H9 (cell line): ENCODE data around the gene RAB33A. TPM values are rescaled to one million over a fixed set of nuclear protein-coding genes. Genes with fewer than 3 reads are reported as not detected.

Source experiments
- DNase-seq: peaks from one replicate; pipeline ENCODE4 v3.0.0-alpha.2; 2017
- H2AFZ ChIP-seq: one replicate; pipeline ENCODE4 v1.6.1; 2013; ENCODE audit warnings: mild to moderate bottlenecking, low read length, control low read depth, moderate library complexity
- H2AK5ac ChIP-seq: 2 replicates; pipeline ENCODE4 v1.6.1; 2013; ENCODE audit warnings: low read length, control low read depth, mixed read lengths; ENCODE audit not compliant: insufficient read length
- H2BK120ac ChIP-seq: one replicate; pipeline ENCODE4 v1.6.1; 2013; ENCODE audit warnings: low read depth, mild to moderate bottlenecking, low read length, control low read depth, inconsistent platforms; ENCODE audit not compliant: poor library complexity, severe bottlenecking
- H2BK12ac ChIP-seq: 2 replicates; pipeline ENCODE4 v1.6.1; 2013; ENCODE audit warnings: low read length, control low read depth, mixed read lengths, low read depth; ENCODE audit not compliant: insufficient read length
- H2BK15ac ChIP-seq: 2 replicates; pipeline ENCODE4 v1.6.1; 2013; ENCODE audit warnings: low read depth, low read length, control low read depth
- H2BK20ac ChIP-seq: one replicate; pipeline ENCODE4 v1.6.1; 2013; ENCODE audit warnings: low read depth, mild to moderate bottlenecking, low read length, control low read depth, inconsistent platforms; ENCODE audit not compliant: poor library complexity, severe bottlenecking
- H2BK5ac ChIP-seq: 2 replicates; pipeline ENCODE4 v1.6.1; 2013; ENCODE audit warnings: low read length, control low read depth, mixed read lengths; ENCODE audit not compliant: insufficient read length
- H3K14ac ChIP-seq: 2 replicates; pipeline ENCODE4 v1.6.1; 2013; ENCODE audit warnings: low read length, control low read depth; ENCODE audit not compliant: insufficient read depth
- H3K18ac ChIP-seq: 2 replicates; pipeline ENCODE4 v1.6.1; 2013; ENCODE audit warnings: low read depth, mild to moderate bottlenecking, mixed read lengths, low read length, control low read depth; ENCODE audit not compliant: insufficient read length
- H3K23ac ChIP-seq: 2 replicates; pipeline ENCODE4 v1.6.1; 2013; ENCODE audit warnings: low read length, control low read depth, mixed read lengths, low read depth; ENCODE audit not compliant: insufficient read length
- H3K23me2 ChIP-seq: 2 replicates; pipeline ENCODE4 v1.6.1; 2013; ENCODE audit warnings: low read depth, mild to moderate bottlenecking, mixed read lengths, low read length, control low read depth; ENCODE audit not compliant: insufficient read length, poor library complexity, severe bottlenecking
- H3K27ac ChIP-seq: 2 replicates; pipeline ENCODE4 v1.5.1; 2013; ENCODE audit warnings: low read length, control low read depth, mixed read lengths, low read depth; ENCODE audit not compliant: insufficient read length
- H3K27me3 ChIP-seq: 2 replicates; pipeline ENCODE4 v1.6.1; 2013; ENCODE audit warnings: low read length, control low read depth, inconsistent platforms; ENCODE audit not compliant: insufficient read depth
- H3K4ac ChIP-seq: 2 replicates; pipeline ENCODE4 v1.6.1; 2013; ENCODE audit warnings: low read depth, mild to moderate bottlenecking, control low read depth, inconsistent platforms, low read length, moderate library complexity
- H3K4me1 ChIP-seq: 2 replicates; pipeline ENCODE4 v1.6.1; 2013; ENCODE audit warnings: low read length, control low read depth, inconsistent platforms; ENCODE audit not compliant: insufficient read depth
- H3K4me2 ChIP-seq: 2 replicates; pipeline ENCODE4 v1.6.1; 2013; ENCODE audit warnings: low read length, control low read depth, mixed read lengths; ENCODE audit not compliant: insufficient read length, insufficient read depth
- H3K56ac ChIP-seq: 2 replicates; pipeline ENCODE4 v1.6.1; 2013; ENCODE audit warnings: low read depth, mild to moderate bottlenecking, mixed read lengths, low read length, control low read depth; ENCODE audit not compliant: insufficient read length
- H3K79me1 ChIP-seq: 2 replicates; pipeline ENCODE4 v1.6.1; 2013; ENCODE audit warnings: low read depth, mild to moderate bottlenecking, moderate library complexity, low read length, control low read depth, inconsistent platforms; ENCODE audit not compliant: insufficient read depth, poor library complexity, severe bottlenecking
- H3K79me2 ChIP-seq: 2 replicates; pipeline ENCODE4 v1.6.1; 2013; ENCODE audit warnings: low read length, control low read depth, inconsistent platforms; ENCODE audit not compliant: insufficient read depth
- H3K9ac ChIP-seq: 2 replicates; pipeline ENCODE4 v1.6.1; 2013; ENCODE audit warnings: low read length, control low read depth, mixed read lengths; ENCODE audit not compliant: insufficient read length; ENCODE audit errors: extremely low read depth
- H3K9me3 ChIP-seq: one replicate; pipeline ENCODE4 v1.6.1; 2013; ENCODE audit warnings: low read depth, low read length, inconsistent platforms; ENCODE audit not compliant: control insufficient read depth
- H3T11ph ChIP-seq: one replicate; pipeline ENCODE4 v1.6.1; 2013; ENCODE audit warnings: mild to moderate bottlenecking, low read length, control low read depth, inconsistent platforms
- H4K20me1 ChIP-seq: one replicate; pipeline ENCODE4 v1.6.1; 2013; ENCODE audit not compliant: control insufficient read depth, insufficient read length, insufficient read depth
- H4K5ac ChIP-seq: 2 replicates; pipeline ENCODE4 v1.6.1; 2013; ENCODE audit warnings: low read depth, mild to moderate bottlenecking, mixed read lengths, low read length, control low read depth; ENCODE audit not compliant: insufficient read length
- H4K8ac ChIP-seq: replicated peaks from 2 replicates; pipeline ENCODE4 v1.6.1; 2013; ENCODE audit warnings: low read length, control low read depth, mixed read lengths, low read depth; ENCODE audit not compliant: insufficient read length
- H4K91ac ChIP-seq: 2 replicates; pipeline ENCODE4 v1.6.1; 2013; ENCODE audit warnings: low read depth, mild to moderate bottlenecking, moderate library complexity, mixed read lengths, low read length, control low read depth; ENCODE audit not compliant: insufficient read length
- H3K27ac Mint-ChIP-seq, 3 experiments: 2 replicates in 2 of 3; 3 replicates in 1 of 3; pipeline ENCODE4 v1.8.0; 2020 to 2021; ENCODE audit warnings: mixed read lengths in 3 of 3, mild to moderate bottlenecking in 1 of 3, moderate library complexity in 1 of 3
- H3K27me3 Mint-ChIP-seq: 2 replicates; pipeline ENCODE4 v1.8.0; 2021; ENCODE audit warnings: low read depth, mild to moderate bottlenecking, moderate library complexity, mixed read lengths
- H3K36me3 Mint-ChIP-seq, 3 experiments: 2 replicates in 2 of 3; 3 replicates in 1 of 3; pipeline ENCODE4 v1.8.0; 2020 to 2021; ENCODE audit warnings: low read depth in 3 of 3, mixed read lengths in 3 of 3; ENCODE audit not compliant: insufficient read depth in 1 of 3
- H3K4me1 Mint-ChIP-seq, 2 experiments: 2 replicates each; pipeline ENCODE4 v1.8.0; 2020; ENCODE audit warnings: mixed read lengths in 2 of 2
- H3K4me3 Mint-ChIP-seq, 2 experiments: 2 replicates in 1 of 2; 3 replicates in 1 of 2; pipeline ENCODE4 v1.8.0; 2020 to 2021; ENCODE audit warnings: mild to moderate bottlenecking in 2 of 2, mixed read lengths in 2 of 2, moderate library complexity in 1 of 2
- H3K9me3 Mint-ChIP-seq, 2 experiments: 2 replicates in 1 of 2; 3 replicates in 1 of 2; pipeline ENCODE4 v1.8.0; 2020; ENCODE audit warnings: mild to moderate bottlenecking in 2 of 2, mixed read lengths in 2 of 2, moderate library complexity in 1 of 2
- WGBS: extraction: QIAGEN DNeasy Blood & Tissue Kit; methylation state at CpG from one replicate; pipeline ENCODE4 v1.1.7; 2013; ENCODE audit warnings: missing lambda C conversion rate, low lambda C conversion rate, mixed read lengths; ENCODE audit not compliant: insufficient read length; ENCODE audit errors: extremely low coverage; 5-methylcytosine and 5-hydroxymethylcytosine counted together
- total RNA-seq: library from RNA; stranded (reverse); gene quantifications from 2 replicates; pipeline ENCODE4 v1.2.1, GENCODE V29; 2021
- TF ChIP-seq, protein P1 (sequence below): fragments of 200-600 bp; sonication (generic); conservative IDR thresholded peaks from 3 replicates; pipeline ENCODE4 v1.8.0; 2021; ENCODE audit warnings: antibody characterized with exemption, mild to moderate bottlenecking

The RAB33A gene
- total RNA-seq, 1 experiment from 2014 or later = 0.59 TPM

DNA sequence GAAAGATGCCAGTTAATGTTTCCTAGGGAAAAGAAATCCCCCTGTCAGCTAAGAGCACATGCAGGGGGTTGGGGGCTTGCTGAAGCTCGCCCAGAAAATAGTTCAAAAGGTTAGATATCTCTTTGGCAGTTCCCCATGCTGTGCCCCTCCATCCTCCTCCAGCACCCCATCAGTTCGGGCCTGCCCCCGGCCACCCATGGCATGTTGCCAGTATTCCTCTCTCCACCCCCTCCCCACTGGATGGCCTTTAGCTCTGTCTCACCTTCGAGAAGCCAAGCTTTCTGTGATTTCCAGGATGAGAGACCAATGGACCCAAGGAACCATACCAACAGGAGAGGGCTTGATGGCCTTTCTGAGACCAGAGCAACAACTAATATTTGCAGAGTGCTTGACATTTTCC is 5.2 kb downstream of the RAB33A start:
- WGBS = no CpG with 5 or more reads among the region's 4 CpGs
- no peak overlapping the region for H3K27ac Mint-ChIP-seq
- no peaks in the 10 kb centered on the region for H3K4me1 ChIP-seq

More for the DNA sequence above, 5.2 kb downstream of the RAB33A start:
- no peak overlapping the region for H3K14ac ChIP-seq
- TF ChIP-seq, protein P1, sequence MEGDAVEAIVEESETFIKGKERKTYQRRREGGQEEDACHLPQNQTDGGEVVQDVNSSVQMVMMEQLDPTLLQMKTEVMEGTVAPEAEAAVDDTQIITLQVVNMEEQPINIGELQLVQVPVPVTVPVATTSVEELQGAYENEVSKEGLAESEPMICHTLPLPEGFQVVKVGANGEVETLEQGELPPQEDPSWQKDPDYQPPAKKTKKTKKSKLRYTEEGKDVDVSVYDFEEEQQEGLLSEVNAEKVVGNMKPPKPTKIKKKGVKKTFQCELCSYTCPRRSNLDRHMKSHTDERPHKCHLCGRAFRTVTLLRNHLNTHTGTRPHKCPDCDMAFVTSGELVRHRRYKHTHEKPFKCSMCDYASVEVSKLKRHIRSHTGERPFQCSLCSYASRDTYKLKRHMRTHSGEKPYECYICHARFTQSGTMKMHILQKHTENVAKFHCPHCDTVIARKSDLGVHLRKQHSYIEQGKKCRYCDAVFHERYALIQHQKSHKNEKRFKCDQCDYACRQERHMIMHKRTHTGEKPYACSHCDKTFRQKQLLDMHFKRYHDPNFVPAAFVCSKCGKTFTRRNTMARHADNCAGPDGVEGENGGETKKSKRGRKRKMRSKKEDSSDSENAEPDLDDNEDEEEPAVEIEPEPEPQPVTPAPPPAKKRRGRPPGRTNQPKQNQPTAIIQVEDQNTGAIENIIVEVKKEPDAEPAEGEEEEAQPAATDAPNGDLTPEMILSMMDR = no peak
- H4K91ac ChIP-seq = no peak overlapping the region
- peaks cover 2 to 6% of the 10 kb centered on the region in 2 experiments; a peak in 2 of 4 replicates for H3K4me1 Mint-ChIP-seq
- H3K4ac ChIP-seq = no peak overlapping the region
- no peak for DNase-seq
- no peak overlapping the region for H3K56ac ChIP-seq
- H3K79me1 ChIP-seq = no peaks in the 10 kb centered on the region
- no peak overlapping the region for H3K27ac ChIP-seq
- no peak overlapping the region for H2AFZ ChIP-seq
- H2BK120ac ChIP-seq = no peak overlapping the region
- no peak overlapping the region for H3K23ac ChIP-seq
- peaks cover 19% of the 10 kb centered on the region for H3K27me3 Mint-ChIP-seq
- no peak overlapping the region for H3T11ph ChIP-seq
- peaks cover 3% of the 10 kb centered on the region; the same call in 1 of the 2 replicates for H3K27me3 ChIP-seq
- H3K18ac ChIP-seq = no peak overlapping the region
- H3K79me2 ChIP-seq = no peaks in the 10 kb centered on the region; the same call in 1 of the 2 replicates
- peaks cover 24% of the 10 kb centered on the region for H3K9me3 ChIP-seq
- no peak overlapping the region for H2BK12ac ChIP-seq
- H4K5ac ChIP-seq = no peak overlapping the region
- H2BK15ac ChIP-seq = no peak overlapping the region
- H4K20me1 ChIP-seq = no peaks in the 10 kb centered on the region
- no peak overlapping the region for H3K9ac ChIP-seq
- no peak overlapping the region for H2BK20ac ChIP-seq
- no peak overlapping the region for H4K8ac ChIP-seq
- H3K36me3 Mint-ChIP-seq = peaks cover 4 to 8% (median 6%) of the 10 kb centered on the region in 3 experiments; a peak in 5 of 7 replicates
- H3K23me2 ChIP-seq = peaks cover 6% of the 10 kb centered on the region
- no peak overlapping the region for H2BK5ac ChIP-seq
- peaks cover 0 to 65% of the 10 kb centered on the region in 2 experiments; a peak in 2 of 5 replicates for H3K9me3 Mint-ChIP-seq
- H3K4me2 ChIP-seq = no peak overlapping the region
- H2AK5ac ChIP-seq = no peak overlapping the region
- H3K4me3 Mint-ChIP-seq = no peak overlapping the region
